Body of pancreas (tissue), 4 donors: ENCODE results near the gene NRP2.

Source experiments
- CTCF ChIP-seq, 7 experiments: fragments of 450-650 bp in 4 of 7; fragments of 200-600 bp in 3 of 7; sonication (generic) in 3 of 7; IDR thresholded peaks; one replicate each; pipeline ENCODE4 v1.5.1; 2016 to 2019; ENCODE audit warnings: antibody characterized with exemption in 7 of 7
- POLR2A ChIP-seq, 3 donors: fragments of 450-650 bp; IDR thresholded peaks; one replicate each; pipeline ENCODE4 v1.6.1; 2016; ENCODE audit warnings: antibody characterized with exemption in 3 of 3, mild to moderate bottlenecking in 2 of 3

GRCh38 chr2:205733082-205733481 is 50.8 kb downstream of the NRP2 start:
- TF ChIP-seq CTCF (IDR thresholded peaks at IDR 0.05) = no peak
- TF ChIP-seq POLR2A (IDR thresholded peaks at IDR 0.05) = no peak
